A673 (cell line): ENCODE results near the gene RRAS2.

ENCODE experiments used
- CTCF ChIP-seq: fragments of 300-800, 200-600 bp; sonication (generic); conservative IDR thresholded peaks from 2 replicates; pipeline ENCODE4 v1.5.1; 2017; ENCODE audit warnings: low read depth, mild to moderate bottlenecking, antibody characterized with exemption, low read length, moderate library complexity, mixed read lengths
- EZH2 ChIP-seq: fragments of 200-600 bp; sonication (generic); IDR thresholded peaks from 2 replicates; pipeline ENCODE4 v1.6.1; 2017; ENCODE audit warnings: borderline replicate concordance, low read depth, mild to moderate bottlenecking, mixed read lengths, antibody characterized with exemption, low read length; ENCODE audit not compliant: poor library complexity, severe bottlenecking

- TF ChIP-seq CTCF: no peak
- no peak for TF ChIP-seq EZH2
Measured at GRCh38 chr11:14254533-14255237, 104.3 kb downstream of the RRAS2 start.
